Activated CD4-positive, alpha-beta T cell treated with anti-CD3 and anti-CD28 coated beads, Interleukin-2, amount 50 U/mL, for 48 hours (primary cell): Measurements from ENCODE around the gene COL6A6.
"Not testable (repeated sequence)": the region's sequence is repeated elsewhere in the genome, so short reads cannot be mapped to it uniquely, and the experiment has no call there.

Source experiments
- DNase-seq, 2 experiments: peaks; one replicate each; pipeline ENCODE4 v3.0.0-alpha.2; 2020

Gene COL6A6

GRCh38 chr3:130533247-130533646 lies 16.3 kb downstream of the COL6A6 start:
- DNase-seq: no peak

- no peak for DNase-seq
Observed at GRCh38 chr3:130537673-130538304, 20.8 kb downstream of the COL6A6 start.

GRCh38 chr3:130539005-130539404 lies 22.0 kb downstream of the COL6A6 start:
- peak; percentile 35 to 46 for DNase-seq

- no peak for DNase-seq
Observed at GRCh38 chr3:130543322-130543721, 26.3 kb downstream of the COL6A6 start.

GRCh38 chr3:130546920-130547679 lies 30.1 kb downstream of the COL6A6 start:
- DNase-seq: no peak

- not testable (repeated sequence) for DNase-seq
Observed at GRCh38 chr3:130547680-130548065, 30.7 kb downstream of the COL6A6 start.

- no peak for DNase-seq
Observed at GRCh38 chr3:130548356-130548755, 31.4 kb downstream of the COL6A6 start.

- no peak for DNase-seq
Observed at GRCh38 chr3:130557336-130558035, 40.5 kb downstream of the COL6A6 start.

GRCh38 chr3:130558366-130558765 lies 41.4 kb downstream of the COL6A6 start:
- DNase-seq: no peak

GRCh38 chr3:130565224-130565623 lies 48.2 kb downstream of the COL6A6 start:
- DNase-seq: no peak
